Endodermal cell (in vitro differentiated cells): Measurements from ENCODE around the gene KIAA0513. TPM values are rescaled to one million over a fixed set of nuclear protein-coding genes. Genes with fewer than 3 reads are reported as not detected.

ENCODE experiments used
- DNase-seq: peaks from one replicate; pipeline ENCODE4 v3.0.0-alpha.2; 2017
- H3K27ac ChIP-seq: 2 replicates; pipeline ENCODE4 v1.5.1; 2013; ENCODE audit warnings: mild to moderate bottlenecking, low read depth, low read length, moderate library complexity
- H3K27me3 ChIP-seq: 2 replicates; pipeline ENCODE4 v1.6.1; 2013; ENCODE audit warnings: mild to moderate bottlenecking, low read length, moderate library complexity; ENCODE audit not compliant: insufficient read depth, control insufficient read depth, poor library complexity, severe bottlenecking
- H3K36me3 ChIP-seq: 2 replicates; pipeline ENCODE4 v1.7.0; 2013; ENCODE audit warnings: mild to moderate bottlenecking, low read length, moderate library complexity; ENCODE audit not compliant: control insufficient read depth, insufficient read depth
- H3K4me1 ChIP-seq: one replicate; pipeline ENCODE4 v1.7.0; 2013; ENCODE audit warnings: low read length; ENCODE audit not compliant: control insufficient read depth, insufficient read depth
- H3K4me3 ChIP-seq: 2 replicates; pipeline ENCODE4 v1.5.1; 2013; ENCODE audit warnings: mild to moderate bottlenecking, low read length, moderate library complexity
- H3K9ac ChIP-seq: 2 replicates; pipeline ENCODE4 v1.6.1; 2013; ENCODE audit warnings: mild to moderate bottlenecking, low read length, moderate library complexity; ENCODE audit not compliant: poor library complexity, severe bottlenecking; ENCODE audit errors: extremely low read depth
- H3K9me3 ChIP-seq: 2 replicates; pipeline ENCODE4 v1.6.1; 2013; ENCODE audit warnings: mild to moderate bottlenecking, low read length, moderate library complexity; ENCODE audit not compliant: control insufficient read depth
- H3K27ac Mint-ChIP-seq: 2 replicates; pipeline ENCODE4 v1.8.0; 2020; ENCODE audit warnings: mixed read lengths
- H3K27me3 Mint-ChIP-seq: 2 replicates; pipeline ENCODE4 v1.8.0; 2021; ENCODE audit warnings: mild to moderate bottlenecking, mixed read lengths; ENCODE audit not compliant: insufficient read depth
- H3K36me3 Mint-ChIP-seq: 2 replicates; pipeline ENCODE4 v1.8.0; 2020; ENCODE audit warnings: low read depth, mixed read lengths
- H3K4me1 Mint-ChIP-seq: 2 replicates; pipeline ENCODE4 v1.8.0; 2020; ENCODE audit warnings: mixed read lengths
- H3K4me3 Mint-ChIP-seq: 2 replicates; pipeline ENCODE4 v1.8.0; 2020; ENCODE audit warnings: mild to moderate bottlenecking, moderate library complexity, mixed read lengths
- H3K9me3 Mint-ChIP-seq: 2 replicates; pipeline ENCODE4 v1.8.0; 2020; ENCODE audit warnings: mild to moderate bottlenecking, mixed read lengths
- WGBS, 2 experiments: methylation state at CpG; one replicate each; pipeline versions ENCODE4 v1.1.5 to v1.1.7; 2013; ENCODE audit warnings: missing lambda C conversion rate in 2 of 2, mixed read lengths in 1 of 2; ENCODE audit not compliant: insufficient coverage in 1 of 2, insufficient read length in 1 of 2; 5-methylcytosine and 5-hydroxymethylcytosine counted together
- total RNA-seq, 2 donors: library from RNA; stranded (reverse); fragmentation: NEBNext Ultra II Directional in 1 of 2; extraction: Animal tissue kit (Norgen Biotek cat#: 25700) in 1 of 2; gene quantifications; 2 replicates in 1 of 2; 3 replicates in 1 of 2; pipeline ENCODE4 v1.2.1, GENCODE V29; 2021
- TF ChIP-seq, protein P1 (sequence below): fragments of 200-600 bp; sonication (generic); conservative IDR thresholded peaks from 2 replicates; pipeline ENCODE4 v1.5.0; 2021; ENCODE audit warnings: antibody characterized with exemption, mild to moderate bottlenecking

KIAA0513 gene
- total RNA-seq, 2 donors from 2014 or later, result 9.2 to 16.0 TPM

DNA sequence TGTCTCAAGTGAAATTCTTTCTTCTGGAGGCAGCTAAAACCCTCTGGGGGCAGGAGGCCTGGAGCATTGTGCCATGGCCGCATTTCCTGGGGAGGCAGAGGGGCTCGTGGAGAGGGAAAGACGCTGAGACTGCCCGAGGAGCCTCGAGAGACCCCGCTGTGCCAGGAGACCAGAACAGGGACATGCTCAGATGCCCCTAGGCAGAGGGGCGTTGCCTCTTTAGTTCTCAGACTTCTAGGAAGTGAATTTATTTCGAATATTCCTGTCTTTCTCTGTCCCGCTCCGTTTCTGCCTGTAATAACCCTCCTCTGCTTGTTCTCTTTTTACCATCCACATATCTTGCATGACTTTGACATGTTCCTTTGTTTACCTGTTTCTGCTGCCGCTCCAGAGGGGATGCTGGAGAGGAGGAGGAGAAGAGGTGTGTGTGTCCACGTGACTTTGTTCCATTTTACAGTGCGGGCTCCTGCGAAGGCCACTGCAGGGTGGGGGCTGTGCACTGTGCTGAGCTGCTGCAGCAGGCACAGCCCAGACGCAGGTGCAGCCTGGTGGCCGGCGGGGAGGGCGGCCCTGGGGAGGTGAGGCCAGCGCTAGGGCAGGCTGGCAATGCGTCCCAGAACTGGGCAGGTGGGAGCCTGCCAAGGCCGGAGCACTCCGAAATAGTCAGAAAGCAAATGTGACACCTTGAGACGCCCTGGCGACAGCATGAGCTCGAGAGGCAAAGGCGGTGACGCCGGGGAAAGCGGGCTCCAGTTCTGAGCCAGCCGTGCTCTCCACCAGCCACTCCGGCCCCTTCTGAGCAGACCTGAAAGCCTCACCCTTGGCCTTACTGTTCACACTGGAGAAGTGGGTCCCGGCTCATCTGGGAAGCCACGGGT is 54.8 kb downstream of the KIAA0513 start:
- TF ChIP-seq, protein P1, sequence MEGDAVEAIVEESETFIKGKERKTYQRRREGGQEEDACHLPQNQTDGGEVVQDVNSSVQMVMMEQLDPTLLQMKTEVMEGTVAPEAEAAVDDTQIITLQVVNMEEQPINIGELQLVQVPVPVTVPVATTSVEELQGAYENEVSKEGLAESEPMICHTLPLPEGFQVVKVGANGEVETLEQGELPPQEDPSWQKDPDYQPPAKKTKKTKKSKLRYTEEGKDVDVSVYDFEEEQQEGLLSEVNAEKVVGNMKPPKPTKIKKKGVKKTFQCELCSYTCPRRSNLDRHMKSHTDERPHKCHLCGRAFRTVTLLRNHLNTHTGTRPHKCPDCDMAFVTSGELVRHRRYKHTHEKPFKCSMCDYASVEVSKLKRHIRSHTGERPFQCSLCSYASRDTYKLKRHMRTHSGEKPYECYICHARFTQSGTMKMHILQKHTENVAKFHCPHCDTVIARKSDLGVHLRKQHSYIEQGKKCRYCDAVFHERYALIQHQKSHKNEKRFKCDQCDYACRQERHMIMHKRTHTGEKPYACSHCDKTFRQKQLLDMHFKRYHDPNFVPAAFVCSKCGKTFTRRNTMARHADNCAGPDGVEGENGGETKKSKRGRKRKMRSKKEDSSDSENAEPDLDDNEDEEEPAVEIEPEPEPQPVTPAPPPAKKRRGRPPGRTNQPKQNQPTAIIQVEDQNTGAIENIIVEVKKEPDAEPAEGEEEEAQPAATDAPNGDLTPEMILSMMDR, result no peak

DNA sequence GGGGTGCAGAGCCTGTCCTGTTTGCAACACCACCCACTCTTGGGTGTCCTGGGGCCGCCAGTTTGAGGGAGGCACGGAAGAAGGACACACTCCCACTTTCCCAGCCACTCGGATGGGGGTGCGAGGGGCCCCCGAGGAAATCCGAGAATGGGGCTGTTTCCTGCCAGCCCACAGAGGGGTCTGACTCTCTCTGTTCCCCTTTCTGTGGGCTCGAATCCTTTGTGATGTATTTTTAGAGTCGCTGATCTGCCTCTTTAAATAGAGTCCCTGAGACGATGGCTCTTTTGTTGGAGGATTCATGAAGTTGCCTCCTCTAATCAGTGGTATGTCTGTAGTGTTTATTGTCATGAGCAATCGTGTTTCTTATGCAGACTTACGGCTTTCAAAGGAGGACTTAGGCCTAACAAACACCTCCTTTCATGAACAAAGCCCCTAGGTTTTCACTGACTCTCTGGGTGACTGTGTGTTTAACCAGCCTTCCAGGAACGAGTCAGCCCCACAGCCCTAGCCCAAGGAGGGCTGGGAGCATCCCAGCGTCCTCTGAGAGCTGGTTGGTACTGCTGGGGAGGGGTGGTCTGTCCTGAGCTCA is 55.5 kb downstream of the KIAA0513 start:
- no peaks in the 10 kb centered on the region for H3K9me3 ChIP-seq
- H3K36me3 ChIP-seq, result no peaks in the 10 kb centered on the region
- peaks cover 25% of the 10 kb centered on the region for H3K27me3 Mint-ChIP-seq
- H3K9ac ChIP-seq, result no peak overlapping the region
- no peak overlapping the region for H3K4me3 ChIP-seq
- H3K27me3 ChIP-seq, result peaks cover 16% of the 10 kb centered on the region
- TF ChIP-seq, protein P1, result no peak
- H3K27ac ChIP-seq, result peak overlapping the region; percentile 1
- peak overlapping the region; percentile 52 for H3K27ac Mint-ChIP-seq
- H3K36me3 Mint-ChIP-seq, result peaks cover 13% of the 10 kb centered on the region
- WGBS, 2 experiments, result 14 to 45% methylated on average over 4 to 13 of the region's 13 CpGs
- H3K9me3 Mint-ChIP-seq, result no peaks in the 10 kb centered on the region
- H3K4me3 Mint-ChIP-seq, result no peak overlapping the region
- peaks cover 18% of the 10 kb centered on the region for H3K4me1 Mint-ChIP-seq
- peak; percentile 75 for DNase-seq
- H3K4me1 ChIP-seq, result peaks cover 6% of the 10 kb centered on the region

More for the DNA sequence above, 54.8 kb downstream of the KIAA0513 start:
- peak overlapping the region; percentile 3 for H3K4me3 Mint-ChIP-seq
- peak overlapping the region; percentile 1 for H3K27ac ChIP-seq
- peaks cover 18% of the 10 kb centered on the region for H3K4me1 Mint-ChIP-seq
- DNase-seq, result peak; percentile 75
- peaks cover 25% of the 10 kb centered on the region for H3K27me3 Mint-ChIP-seq
- H3K27me3 ChIP-seq, result peaks cover 16% of the 10 kb centered on the region
- H3K36me3 ChIP-seq, result no peaks in the 10 kb centered on the region
- no peak overlapping the region for H3K27ac Mint-ChIP-seq
- peaks cover 6% of the 10 kb centered on the region for H3K4me1 ChIP-seq
- H3K9ac ChIP-seq, result no peak overlapping the region
- 30 to 46% methylated on average over 23 to 33 of the region's 33 CpGs for WGBS, 2 experiments
- no peaks in the 10 kb centered on the region for H3K9me3 ChIP-seq
- no peak overlapping the region for H3K4me3 ChIP-seq
- no peaks in the 10 kb centered on the region for H3K9me3 Mint-ChIP-seq
- peaks cover 13% of the 10 kb centered on the region for H3K36me3 Mint-ChIP-seq

DNA sequence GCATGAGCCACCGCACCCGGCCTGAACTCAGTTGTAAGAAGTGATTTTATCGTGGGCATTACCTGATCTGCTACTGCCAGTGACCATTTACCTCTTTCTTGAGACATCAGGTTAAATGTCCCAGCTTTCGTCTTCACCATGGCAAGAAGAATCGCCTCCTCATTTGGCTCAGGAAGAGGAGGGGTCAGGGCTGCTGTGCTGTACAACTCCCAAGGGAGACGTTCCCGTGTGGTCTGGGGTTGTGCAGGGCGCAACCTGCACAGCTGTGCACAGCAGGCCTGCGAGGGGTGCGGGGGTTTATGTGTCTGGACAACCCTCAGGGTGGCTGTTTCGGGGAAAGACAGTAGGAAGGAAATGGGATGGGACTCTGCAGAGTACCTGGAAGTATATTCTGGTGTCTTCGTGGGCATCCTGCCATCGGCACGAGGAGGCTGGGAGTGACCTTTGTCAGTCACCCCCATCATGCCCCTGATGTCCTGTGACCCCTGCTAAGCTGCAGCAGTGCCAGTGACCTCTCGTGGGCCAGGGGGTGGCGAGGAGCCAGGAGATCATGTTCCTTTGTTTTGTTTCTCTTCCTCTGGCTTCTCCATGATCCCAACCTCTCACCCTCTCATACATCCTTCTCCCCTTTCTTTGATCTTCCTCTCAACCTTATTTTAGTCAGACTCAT is 57.4 kb downstream of the KIAA0513 start:
- H3K4me3 ChIP-seq, result no peak overlapping the region
- Mint-ChIP-seq H3K4me1 (peaks cover 18% of the 10 kb centered on the region), H3K4me3 (no peak overlapping the region), H3K27ac (no peak overlapping the region), H3K9me3 (no peaks in the 10 kb centered on the region), H3K36me3 (no peaks in the 10 kb centered on the region), H3K27me3 (peaks cover 25% of the 10 kb centered on the region)
- H3K9me3 ChIP-seq, result no peaks in the 10 kb centered on the region
- H3K27me3 ChIP-seq, result peaks cover 16% of the 10 kb centered on the region
- H3K36me3 ChIP-seq, result no peaks in the 10 kb centered on the region
- H3K9ac ChIP-seq, result no peak overlapping the region
- no peak for DNase-seq
- TF ChIP-seq, protein P1, result no peak
- 91 to 95% methylated on average over 16 of the region's 16 CpGs for WGBS, 2 experiments
- no peak overlapping the region for H3K27ac ChIP-seq
- H3K4me1 ChIP-seq, result peaks cover 6% of the 10 kb centered on the region
